ENCODE data around the gene FAIM2.
"Not testable (repeated sequence)": the region's sequence is repeated elsewhere in the genome, so short reads cannot be mapped to it uniquely, and the experiment has no call there.

Gene FAIM2

GRCh38 chr12:49893753-49894750 lies 9.6 kb downstream of the FAIM2 start:
- FAIRE-seq = no peak

- FAIRE-seq = no peak
Measured at GRCh38 chr12:49892732-49893317, 10.9 kb downstream of the FAIM2 start.

- FAIRE-seq = no peak
Measured at GRCh38 chr12:49892084-49892731, 11.5 kb downstream of the FAIM2 start.

GRCh38 chr12:49891476-49891875 lies 12.2 kb downstream of the FAIM2 start:
- FAIRE-seq = no peak

- no peak for FAIRE-seq
Measured at GRCh38 chr12:49891012-49891411, 12.7 kb downstream of the FAIM2 start.

GRCh38 chr12:49890096-49890461 lies 13.6 kb downstream of the FAIM2 start:
- no peak for FAIRE-seq

GRCh38 chr12:49889361-49890095 lies 14.2 kb downstream of the FAIM2 start:
- FAIRE-seq = no peak

- no peak for FAIRE-seq
Measured at GRCh38 chr12:49888461-49889151, 15.1 kb downstream of the FAIM2 start.

- no peak for FAIRE-seq
Measured at GRCh38 chr12:49887536-49888401, 15.9 kb downstream of the FAIM2 start.

GRCh38 chr12:49887091-49887490 lies 16.6 kb downstream of the FAIM2 start:
- no peak for FAIRE-seq

- no peak for FAIRE-seq
Measured at GRCh38 chr12:49885663-49886461, 17.8 kb downstream of the FAIM2 start.

- FAIRE-seq = no peak
Measured at GRCh38 chr12:49885118-49885517, 18.6 kb downstream of the FAIM2 start.

- no peak for FAIRE-seq
Measured at GRCh38 chr12:49882851-49883464, 20.7 kb downstream of the FAIM2 start.

GRCh38 chr12:49882248-49882850 lies 21.4 kb downstream of the FAIM2 start:
- FAIRE-seq = no peak

- no peak for FAIRE-seq
Measured at GRCh38 chr12:49881415-49882247, 22.1 kb downstream of the FAIM2 start.

GRCh38 chr12:49880756-49881414 lies 22.8 kb downstream of the FAIM2 start:
- no peak for FAIRE-seq

- FAIRE-seq = not testable (repeated sequence)
Measured at GRCh38 chr12:49879065-49879464, 24.6 kb downstream of the FAIM2 start.

GRCh38 chr12:49878021-49878420 lies 25.7 kb downstream of the FAIM2 start:
- FAIRE-seq = no peak
